Measurements from ENCODE around the gene DPY19L3.

DNA sequence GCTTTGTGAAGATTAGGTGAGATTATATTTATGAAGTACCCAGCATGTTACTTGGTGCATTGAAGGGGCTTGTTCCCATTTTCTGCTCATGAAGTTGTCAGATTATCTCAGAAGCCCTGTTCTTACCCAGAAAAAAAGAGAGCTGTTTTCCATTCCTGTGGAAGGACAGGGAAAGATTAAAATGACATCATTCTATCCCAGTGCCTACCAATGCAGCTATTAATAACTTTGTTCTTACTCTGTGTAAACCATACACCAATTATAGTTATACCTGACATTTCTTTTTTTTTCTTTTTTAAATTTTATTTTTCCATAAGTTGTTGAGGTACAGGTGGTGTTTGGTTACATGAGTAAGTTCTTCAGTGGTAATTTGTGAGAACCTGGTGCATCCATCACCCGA lies 41.5 kb upstream of the DPY19L3 start:
- no peak for TF ChIP-seq POLR2A (IDR thresholded peaks at IDR 0.05)
- TF ChIP-seq, protein P1, sequence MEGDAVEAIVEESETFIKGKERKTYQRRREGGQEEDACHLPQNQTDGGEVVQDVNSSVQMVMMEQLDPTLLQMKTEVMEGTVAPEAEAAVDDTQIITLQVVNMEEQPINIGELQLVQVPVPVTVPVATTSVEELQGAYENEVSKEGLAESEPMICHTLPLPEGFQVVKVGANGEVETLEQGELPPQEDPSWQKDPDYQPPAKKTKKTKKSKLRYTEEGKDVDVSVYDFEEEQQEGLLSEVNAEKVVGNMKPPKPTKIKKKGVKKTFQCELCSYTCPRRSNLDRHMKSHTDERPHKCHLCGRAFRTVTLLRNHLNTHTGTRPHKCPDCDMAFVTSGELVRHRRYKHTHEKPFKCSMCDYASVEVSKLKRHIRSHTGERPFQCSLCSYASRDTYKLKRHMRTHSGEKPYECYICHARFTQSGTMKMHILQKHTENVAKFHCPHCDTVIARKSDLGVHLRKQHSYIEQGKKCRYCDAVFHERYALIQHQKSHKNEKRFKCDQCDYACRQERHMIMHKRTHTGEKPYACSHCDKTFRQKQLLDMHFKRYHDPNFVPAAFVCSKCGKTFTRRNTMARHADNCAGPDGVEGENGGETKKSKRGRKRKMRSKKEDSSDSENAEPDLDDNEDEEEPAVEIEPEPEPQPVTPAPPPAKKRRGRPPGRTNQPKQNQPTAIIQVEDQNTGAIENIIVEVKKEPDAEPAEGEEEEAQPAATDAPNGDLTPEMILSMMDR (IDR thresholded peaks at IDR 0.05) = no peak
